H9 (cell line): Measurements from ENCODE around the gene MBD5. TPM values are rescaled to one million over a fixed set of nuclear protein-coding genes. Genes with fewer than 3 reads are reported as not detected.

Experiments
- DNase-seq: peaks from one replicate; pipeline ENCODE4 v3.0.0-alpha.2; 2017
- H2AFZ ChIP-seq: one replicate; pipeline ENCODE4 v1.6.1; 2013; ENCODE audit warnings: mild to moderate bottlenecking, low read length, control low read depth, moderate library complexity
- H2AK5ac ChIP-seq: 2 replicates; pipeline ENCODE4 v1.6.1; 2013; ENCODE audit warnings: low read length, control low read depth, mixed read lengths; ENCODE audit not compliant: insufficient read length
- H2BK120ac ChIP-seq: one replicate; pipeline ENCODE4 v1.6.1; 2013; ENCODE audit warnings: low read depth, mild to moderate bottlenecking, low read length, control low read depth, inconsistent platforms; ENCODE audit not compliant: poor library complexity, severe bottlenecking
- H2BK12ac ChIP-seq: 2 replicates; pipeline ENCODE4 v1.6.1; 2013; ENCODE audit warnings: low read length, control low read depth, mixed read lengths, low read depth; ENCODE audit not compliant: insufficient read length
- H2BK15ac ChIP-seq: 2 replicates; pipeline ENCODE4 v1.6.1; 2013; ENCODE audit warnings: low read depth, low read length, control low read depth
- H2BK20ac ChIP-seq: one replicate; pipeline ENCODE4 v1.6.1; 2013; ENCODE audit warnings: low read depth, mild to moderate bottlenecking, low read length, control low read depth, inconsistent platforms; ENCODE audit not compliant: poor library complexity, severe bottlenecking
- H2BK5ac ChIP-seq: 2 replicates; pipeline ENCODE4 v1.6.1; 2013; ENCODE audit warnings: low read length, control low read depth, mixed read lengths; ENCODE audit not compliant: insufficient read length
- H3K14ac ChIP-seq: 2 replicates; pipeline ENCODE4 v1.6.1; 2013; ENCODE audit warnings: low read length, control low read depth; ENCODE audit not compliant: insufficient read depth
- H3K18ac ChIP-seq: 2 replicates; pipeline ENCODE4 v1.6.1; 2013; ENCODE audit warnings: low read depth, mild to moderate bottlenecking, mixed read lengths, low read length, control low read depth; ENCODE audit not compliant: insufficient read length
- H3K23ac ChIP-seq: 2 replicates; pipeline ENCODE4 v1.6.1; 2013; ENCODE audit warnings: low read length, control low read depth, mixed read lengths, low read depth; ENCODE audit not compliant: insufficient read length
- H3K23me2 ChIP-seq: 2 replicates; pipeline ENCODE4 v1.6.1; 2013; ENCODE audit warnings: low read depth, mild to moderate bottlenecking, mixed read lengths, low read length, control low read depth; ENCODE audit not compliant: insufficient read length, poor library complexity, severe bottlenecking
- H3K27ac ChIP-seq: 2 replicates; pipeline ENCODE4 v1.5.1; 2013; ENCODE audit warnings: low read length, control low read depth, mixed read lengths, low read depth; ENCODE audit not compliant: insufficient read length
- H3K27me3 ChIP-seq: 2 replicates; pipeline ENCODE4 v1.6.1; 2013; ENCODE audit warnings: low read length, control low read depth, inconsistent platforms; ENCODE audit not compliant: insufficient read depth
- H3K4ac ChIP-seq: 2 replicates; pipeline ENCODE4 v1.6.1; 2013; ENCODE audit warnings: low read depth, mild to moderate bottlenecking, control low read depth, inconsistent platforms, low read length, moderate library complexity
- H3K4me1 ChIP-seq: 2 replicates; pipeline ENCODE4 v1.6.1; 2013; ENCODE audit warnings: low read length, control low read depth, inconsistent platforms; ENCODE audit not compliant: insufficient read depth
- H3K4me2 ChIP-seq: 2 replicates; pipeline ENCODE4 v1.6.1; 2013; ENCODE audit warnings: low read length, control low read depth, mixed read lengths; ENCODE audit not compliant: insufficient read length, insufficient read depth
- H3K56ac ChIP-seq: 2 replicates; pipeline ENCODE4 v1.6.1; 2013; ENCODE audit warnings: low read depth, mild to moderate bottlenecking, mixed read lengths, low read length, control low read depth; ENCODE audit not compliant: insufficient read length
- H3K79me1 ChIP-seq: 2 replicates; pipeline ENCODE4 v1.6.1; 2013; ENCODE audit warnings: low read depth, mild to moderate bottlenecking, moderate library complexity, low read length, control low read depth, inconsistent platforms; ENCODE audit not compliant: insufficient read depth, poor library complexity, severe bottlenecking
- H3K79me2 ChIP-seq: 2 replicates; pipeline ENCODE4 v1.6.1; 2013; ENCODE audit warnings: low read length, control low read depth, inconsistent platforms; ENCODE audit not compliant: insufficient read depth
- H3K9ac ChIP-seq: 2 replicates; pipeline ENCODE4 v1.6.1; 2013; ENCODE audit warnings: low read length, control low read depth, mixed read lengths; ENCODE audit not compliant: insufficient read length; ENCODE audit errors: extremely low read depth
- H3K9me3 ChIP-seq: one replicate; pipeline ENCODE4 v1.6.1; 2013; ENCODE audit warnings: low read depth, low read length, inconsistent platforms; ENCODE audit not compliant: control insufficient read depth
- H3T11ph ChIP-seq: one replicate; pipeline ENCODE4 v1.6.1; 2013; ENCODE audit warnings: mild to moderate bottlenecking, low read length, control low read depth, inconsistent platforms
- H4K20me1 ChIP-seq: one replicate; pipeline ENCODE4 v1.6.1; 2013; ENCODE audit not compliant: control insufficient read depth, insufficient read length, insufficient read depth
- H4K5ac ChIP-seq: 2 replicates; pipeline ENCODE4 v1.6.1; 2013; ENCODE audit warnings: low read depth, mild to moderate bottlenecking, mixed read lengths, low read length, control low read depth; ENCODE audit not compliant: insufficient read length
- H4K8ac ChIP-seq: replicated peaks from 2 replicates; pipeline ENCODE4 v1.6.1; 2013; ENCODE audit warnings: low read length, control low read depth, mixed read lengths, low read depth; ENCODE audit not compliant: insufficient read length
- H4K91ac ChIP-seq: 2 replicates; pipeline ENCODE4 v1.6.1; 2013; ENCODE audit warnings: low read depth, mild to moderate bottlenecking, moderate library complexity, mixed read lengths, low read length, control low read depth; ENCODE audit not compliant: insufficient read length
- H3K27ac Mint-ChIP-seq, 3 experiments: 2 replicates in 2 of 3; 3 replicates in 1 of 3; pipeline ENCODE4 v1.8.0; 2020 to 2021; ENCODE audit warnings: mixed read lengths in 3 of 3, mild to moderate bottlenecking in 1 of 3, moderate library complexity in 1 of 3
- H3K27me3 Mint-ChIP-seq: 2 replicates; pipeline ENCODE4 v1.8.0; 2021; ENCODE audit warnings: low read depth, mild to moderate bottlenecking, moderate library complexity, mixed read lengths
- H3K36me3 Mint-ChIP-seq, 3 experiments: 2 replicates in 2 of 3; 3 replicates in 1 of 3; pipeline ENCODE4 v1.8.0; 2020 to 2021; ENCODE audit warnings: low read depth in 3 of 3, mixed read lengths in 3 of 3; ENCODE audit not compliant: insufficient read depth in 1 of 3
- H3K4me1 Mint-ChIP-seq, 2 experiments: 2 replicates each; pipeline ENCODE4 v1.8.0; 2020; ENCODE audit warnings: mixed read lengths in 2 of 2
- H3K4me3 Mint-ChIP-seq, 2 experiments: 2 replicates in 1 of 2; 3 replicates in 1 of 2; pipeline ENCODE4 v1.8.0; 2020 to 2021; ENCODE audit warnings: mild to moderate bottlenecking in 2 of 2, mixed read lengths in 2 of 2, moderate library complexity in 1 of 2
- H3K9me3 Mint-ChIP-seq, 2 experiments: 2 replicates in 1 of 2; 3 replicates in 1 of 2; pipeline ENCODE4 v1.8.0; 2020; ENCODE audit warnings: mild to moderate bottlenecking in 2 of 2, mixed read lengths in 2 of 2, moderate library complexity in 1 of 2
- CTCF ChIP-seq: fragments of 200-600 bp; sonication (generic); conservative IDR thresholded peaks from 3 replicates; pipeline ENCODE4 v1.8.0; 2021; ENCODE audit warnings: antibody characterized with exemption, mild to moderate bottlenecking
- total RNA-seq: library from RNA; stranded (reverse); gene quantifications from 2 replicates; pipeline ENCODE4 v1.2.1, GENCODE V29; 2021

Gene MBD5
- total RNA-seq, 1 experiment from 2014 or later = 23.1 TPM

GRCh38 chr2:148096012-148096411 is 75.1 kb downstream of the MBD5 start:
- H3K27me3 ChIP-seq = no peaks in the 10 kb centered on the region
- no peak overlapping the region for H4K91ac ChIP-seq
- H3K23me2 ChIP-seq = no peaks in the 10 kb centered on the region
- H4K5ac ChIP-seq = no peak overlapping the region
- H3K36me3 Mint-ChIP-seq = no peaks in the 10 kb centered on the region; a peak in 1 of 7 replicates
- H3K18ac ChIP-seq = no peak overlapping the region
- no peaks in the 10 kb centered on the region for H4K20me1 ChIP-seq
- H3K27ac Mint-ChIP-seq = no peak overlapping the region
- no peak for DNase-seq
- H2BK120ac ChIP-seq = no peak overlapping the region
- no peaks in the 10 kb centered on the region for H3K27me3 Mint-ChIP-seq
- no peak for TF ChIP-seq CTCF
- no peak overlapping the region for H3K4me3 Mint-ChIP-seq
- H3K4me2 ChIP-seq = no peak overlapping the region
- no peaks in the 10 kb centered on the region for H3K4me1 Mint-ChIP-seq
- H3K79me2 ChIP-seq = no peaks in the 10 kb centered on the region
- H3T11ph ChIP-seq = no peak overlapping the region
- peaks cover 2% of the 10 kb centered on the region for H3K79me1 ChIP-seq
- H3K4me1 ChIP-seq = no peaks in the 10 kb centered on the region
- no peaks in the 10 kb centered on the region for H3K9me3 ChIP-seq
- H2AK5ac ChIP-seq = no peak overlapping the region
- no peak overlapping the region for H3K27ac ChIP-seq
- H3K4ac ChIP-seq = no peak overlapping the region
- H3K23ac ChIP-seq = no peak overlapping the region
- H3K9me3 Mint-ChIP-seq = 0 out of 5 replicates have a peak, but pooled peaks cover 0 to 4% of the 10 kb centered on the region in 2 experiments
- no peak overlapping the region for H4K8ac ChIP-seq
- no peak overlapping the region for H3K14ac ChIP-seq
- H2BK15ac ChIP-seq = no peak overlapping the region
- no peak overlapping the region for H2AFZ ChIP-seq
- H2BK5ac ChIP-seq = no peak overlapping the region
- H2BK20ac ChIP-seq = no peak overlapping the region
- no peak overlapping the region for H3K9ac ChIP-seq
- no peak overlapping the region for H2BK12ac ChIP-seq
- H3K56ac ChIP-seq = no peak overlapping the region
